PC-9 (cell line): ENCODE data around the gene CCDC194.

ENCODE experiments used
- EZH2 ChIP-seq: fragments of 200-600 bp; sonication (generic); IDR thresholded peaks from 2 replicates; pipeline ENCODE4 v1.8.0; 2017; ENCODE audit warnings: antibody characterized with exemption, low read depth
- TF ChIP-seq, protein P1 (sequence below): fragments of 200-600 bp; sonication (generic); conservative IDR thresholded peaks from 2 replicates; pipeline ENCODE4 v1.6.1; 2017; ENCODE audit warnings: mixed run types, antibody characterized with exemption, mild to moderate bottlenecking, moderate library complexity

- TF ChIP-seq EZH2, result no peak
- TF ChIP-seq, protein P1, sequence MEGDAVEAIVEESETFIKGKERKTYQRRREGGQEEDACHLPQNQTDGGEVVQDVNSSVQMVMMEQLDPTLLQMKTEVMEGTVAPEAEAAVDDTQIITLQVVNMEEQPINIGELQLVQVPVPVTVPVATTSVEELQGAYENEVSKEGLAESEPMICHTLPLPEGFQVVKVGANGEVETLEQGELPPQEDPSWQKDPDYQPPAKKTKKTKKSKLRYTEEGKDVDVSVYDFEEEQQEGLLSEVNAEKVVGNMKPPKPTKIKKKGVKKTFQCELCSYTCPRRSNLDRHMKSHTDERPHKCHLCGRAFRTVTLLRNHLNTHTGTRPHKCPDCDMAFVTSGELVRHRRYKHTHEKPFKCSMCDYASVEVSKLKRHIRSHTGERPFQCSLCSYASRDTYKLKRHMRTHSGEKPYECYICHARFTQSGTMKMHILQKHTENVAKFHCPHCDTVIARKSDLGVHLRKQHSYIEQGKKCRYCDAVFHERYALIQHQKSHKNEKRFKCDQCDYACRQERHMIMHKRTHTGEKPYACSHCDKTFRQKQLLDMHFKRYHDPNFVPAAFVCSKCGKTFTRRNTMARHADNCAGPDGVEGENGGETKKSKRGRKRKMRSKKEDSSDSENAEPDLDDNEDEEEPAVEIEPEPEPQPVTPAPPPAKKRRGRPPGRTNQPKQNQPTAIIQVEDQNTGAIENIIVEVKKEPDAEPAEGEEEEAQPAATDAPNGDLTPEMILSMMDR, result no peak
Measured at GRCh38 chr19:17414097-17414496, 20.1 kb upstream of the CCDC194 start.
